ENCODE results near the gene ERC2.

Gene ERC2

DNA sequence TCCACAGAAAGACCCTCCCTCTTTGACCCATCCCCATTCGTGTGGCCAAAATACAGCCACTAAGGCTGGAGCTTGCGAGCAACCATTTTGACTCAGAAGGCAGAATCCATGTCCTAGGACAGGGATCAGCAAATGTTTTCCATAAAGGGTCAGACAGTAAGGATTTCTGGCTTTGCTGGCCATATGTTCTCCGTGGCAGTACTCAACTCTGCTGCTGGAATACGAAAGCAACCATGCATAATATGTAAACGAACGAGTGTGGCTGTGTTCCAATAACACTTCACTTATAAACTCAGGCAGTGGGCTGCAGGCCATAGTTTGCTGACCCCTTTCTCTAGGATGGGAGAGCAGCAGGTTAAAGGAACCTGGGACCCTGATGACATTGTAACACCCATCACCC is 903.5 kb downstream of the ERC2 start:
- no peak for DNase-seq

DNA sequence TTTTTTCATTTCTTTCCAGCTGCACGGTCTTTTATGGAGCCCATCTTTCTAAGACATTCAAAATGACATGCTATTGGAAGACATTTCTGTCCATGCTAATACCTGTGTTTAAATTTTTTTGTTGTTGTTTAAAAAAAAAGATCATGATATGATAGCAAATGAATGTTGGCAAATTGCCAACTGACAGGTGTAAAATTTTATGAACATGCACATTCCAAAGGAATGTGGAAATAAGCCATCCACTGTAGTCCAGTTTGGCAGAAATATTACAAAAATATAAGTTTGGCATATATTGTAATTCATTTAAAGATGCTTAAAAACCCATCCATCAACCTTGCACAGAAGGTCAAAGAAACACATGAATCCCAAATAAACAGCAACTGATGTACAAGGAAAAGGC is 905.6 kb downstream of the ERC2 start:
- DNase-seq = no peak

GRCh38 chr3:55559500-55560423 is 908.5 kb downstream of the ERC2 start:
- DNase-seq = no peak

- DNase-seq = no peak
Observed at GRCh38 chr3:55558316-55558715, 910.0 kb downstream of the ERC2 start.

DNA sequence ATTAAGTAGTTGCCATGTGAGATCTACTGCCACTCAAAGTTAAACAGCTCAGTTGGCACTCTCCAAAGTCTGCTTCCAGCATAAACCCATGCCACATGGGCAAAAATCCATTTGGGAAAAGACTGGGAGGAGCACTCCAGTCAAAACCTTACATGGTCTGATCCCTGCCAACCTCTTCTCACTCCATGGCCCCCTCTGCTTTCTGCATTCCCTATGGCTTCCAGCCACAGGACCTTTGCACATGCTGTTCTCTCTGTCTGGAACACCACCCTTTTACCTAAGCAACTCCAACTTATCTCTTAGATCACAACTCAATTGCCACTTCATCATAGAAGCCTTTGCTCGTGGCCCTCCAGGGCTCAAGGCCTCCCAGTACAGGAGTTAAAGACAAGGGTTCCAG is 910.7 kb downstream of the ERC2 start:
- DNase-seq = no peak

GRCh38 chr3:55556619-55557537 is 911.4 kb downstream of the ERC2 start:
- DNase-seq = no peak

DNA sequence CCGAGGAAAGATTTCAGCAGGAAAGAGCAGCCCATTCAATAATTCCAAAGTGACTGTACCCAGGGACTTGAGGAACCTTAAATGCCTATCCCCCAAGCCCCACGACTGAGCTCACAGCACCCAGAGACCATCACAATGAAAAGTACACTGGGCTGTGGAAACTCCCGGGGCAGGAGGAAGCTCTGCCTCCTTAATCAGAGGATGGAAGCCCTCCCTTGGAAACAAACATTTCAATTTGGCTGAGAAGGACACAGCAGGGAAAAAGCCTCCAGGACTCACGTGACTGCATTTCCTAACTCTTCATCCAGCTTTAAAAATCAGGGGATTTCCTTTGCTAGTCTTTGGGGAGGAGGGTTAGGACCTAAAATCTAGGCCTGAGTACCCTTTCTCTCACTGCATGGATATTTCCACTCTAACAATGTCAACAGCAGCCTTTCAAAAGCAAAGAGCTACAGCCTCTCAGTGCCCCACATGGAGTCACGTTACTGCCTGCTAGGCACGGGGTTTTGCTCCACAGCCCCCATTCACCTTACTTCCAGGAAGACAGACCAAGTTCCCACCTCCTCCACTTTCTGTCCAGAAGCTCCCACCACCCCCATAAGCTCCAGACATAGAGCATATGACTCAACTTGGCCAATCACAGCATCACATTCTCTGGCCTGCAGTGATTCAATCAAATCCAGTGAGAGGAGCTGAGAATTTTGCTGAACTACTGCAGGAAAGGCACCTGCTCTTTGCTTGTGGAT is 912.2 kb downstream of the ERC2 start:
- no peak for DNase-seq

DNA sequence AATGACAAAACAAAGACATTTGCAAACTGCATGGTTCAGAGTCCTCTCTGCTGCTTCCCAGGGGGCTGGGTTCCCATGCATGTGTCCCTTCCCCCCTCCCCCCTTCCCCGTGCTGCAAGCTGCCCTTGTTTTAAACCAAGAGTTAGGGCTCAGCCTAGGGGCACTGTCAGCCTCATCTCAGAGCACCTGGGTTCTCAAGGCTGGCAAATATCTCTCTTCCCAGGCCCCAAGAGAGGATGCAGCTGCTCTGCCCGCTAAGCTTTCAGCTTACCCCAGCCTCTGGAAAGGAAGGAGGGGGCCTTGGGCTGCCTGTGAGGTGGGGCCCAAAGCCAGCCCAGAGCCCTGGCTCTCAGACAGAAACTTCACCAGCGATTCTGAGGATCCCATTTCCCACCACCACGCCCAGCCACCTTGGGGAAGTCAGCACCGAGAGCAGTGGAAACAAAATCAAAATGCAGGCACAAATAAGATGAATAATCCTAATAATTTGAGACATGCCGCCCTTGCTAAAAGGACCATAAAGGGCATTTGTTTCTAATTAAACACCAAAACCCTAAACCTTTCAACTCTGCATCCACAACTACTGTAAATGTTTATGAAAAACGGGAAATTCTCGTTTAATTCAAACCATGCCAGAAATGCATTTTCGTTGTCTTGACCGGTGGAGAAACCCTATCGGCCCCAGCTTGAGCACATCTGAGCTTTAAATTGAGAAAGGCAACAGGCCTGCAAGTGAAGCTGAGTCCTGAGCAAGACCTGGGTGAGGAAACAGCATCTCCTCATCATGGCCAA is 913.4 kb downstream of the ERC2 start:
- no peak for DNase-seq

DNA sequence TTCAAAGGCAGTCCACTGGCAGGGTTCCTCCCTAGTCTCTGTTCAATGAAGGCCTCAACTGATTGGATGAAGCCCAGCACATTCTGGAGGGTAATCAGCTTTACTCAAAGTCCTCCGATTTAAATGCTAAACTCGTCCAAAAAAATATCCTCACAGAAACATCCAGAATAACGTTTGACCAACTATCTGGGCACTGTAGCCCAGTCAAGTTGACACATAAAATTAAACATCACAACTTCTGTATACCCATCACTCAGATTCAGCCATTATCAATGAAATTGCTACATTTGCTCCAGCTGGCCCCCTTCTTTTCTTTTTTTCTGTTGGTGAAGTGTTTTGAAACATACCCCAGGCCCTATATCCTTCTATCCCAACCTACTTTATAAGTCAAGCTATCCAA is 916.6 kb downstream of the ERC2 start:
- DNase-seq = no peak

DNA sequence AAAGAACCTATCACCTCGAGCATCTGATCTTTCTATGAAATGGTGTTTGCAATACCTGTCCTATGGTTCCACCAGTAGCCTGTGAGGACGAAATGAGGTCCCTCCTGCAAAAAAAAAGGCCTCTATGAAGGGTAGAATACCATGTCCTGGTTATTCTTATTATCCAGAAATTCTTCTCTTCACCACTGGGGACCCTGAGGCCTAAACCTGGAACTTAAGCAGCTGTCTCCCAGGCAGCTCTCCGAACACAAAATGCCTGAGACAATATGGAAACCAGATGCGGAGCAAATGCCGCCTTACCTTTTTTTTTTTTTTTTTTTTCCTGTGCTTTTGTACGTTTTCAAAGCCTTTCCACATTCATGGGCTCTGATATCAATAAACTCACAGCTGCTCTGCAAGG is 919.1 kb downstream of the ERC2 start:
- no peak for DNase-seq

DNA sequence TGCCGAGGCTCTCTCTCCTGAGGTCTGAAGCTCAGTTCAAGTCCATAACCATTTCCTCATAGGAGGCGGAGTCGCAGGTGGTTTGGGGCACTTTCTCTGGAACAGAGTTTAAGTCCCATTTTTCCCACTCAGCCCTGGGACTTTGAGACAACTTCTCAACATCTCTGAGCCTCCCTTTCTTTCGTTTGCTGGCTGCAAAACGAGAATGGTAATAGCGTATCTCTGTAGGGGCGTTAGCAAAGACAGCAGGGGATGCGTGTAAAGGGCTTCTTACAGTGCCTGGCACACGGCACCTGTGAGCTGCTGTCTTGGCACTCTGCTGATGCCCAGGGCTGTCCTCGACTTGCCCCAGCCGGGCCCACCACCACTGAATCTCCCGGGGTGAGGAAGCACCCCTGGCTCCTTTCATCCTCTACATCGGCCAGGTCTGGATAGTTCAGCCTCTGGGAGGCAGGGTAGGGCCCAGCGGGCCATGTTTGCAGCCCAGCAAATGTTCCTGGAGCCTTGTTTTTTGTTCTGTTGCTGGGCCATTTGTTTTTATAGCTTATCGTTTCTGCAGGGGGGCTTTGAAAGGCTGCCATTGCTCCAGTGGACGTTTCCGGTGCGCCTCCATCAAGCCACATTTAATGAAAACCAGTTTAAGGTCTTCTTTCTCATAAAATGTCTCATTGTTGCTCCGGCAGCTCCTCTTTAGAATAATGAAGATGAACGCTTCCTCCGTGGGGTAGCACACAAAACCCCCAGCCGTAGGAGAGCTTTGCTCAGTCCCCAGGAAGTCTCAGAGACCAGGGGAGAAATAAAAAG is 921.2 kb downstream of the ERC2 start:
- DNase-seq = no peak

DNA sequence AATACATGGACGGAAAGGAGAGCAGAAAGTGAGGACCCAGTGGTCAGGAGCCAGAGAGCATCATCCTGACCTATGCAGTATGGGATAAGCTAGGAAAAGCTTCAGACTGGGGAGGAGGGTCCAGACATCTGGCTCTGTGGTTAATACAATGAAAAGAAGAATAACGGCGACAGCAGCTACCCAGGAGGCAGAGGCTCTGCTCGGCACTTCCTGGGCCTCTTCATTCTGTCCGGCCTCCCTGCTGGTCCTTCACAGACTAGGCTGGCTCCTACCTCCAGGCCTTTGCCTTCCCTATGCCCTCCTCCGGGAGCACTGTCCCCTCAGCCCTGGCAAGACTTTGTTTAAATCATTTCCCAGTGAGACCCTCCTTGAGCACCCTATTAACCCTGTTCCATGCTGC is 922.3 kb downstream of the ERC2 start:
- no peak for DNase-seq

- DNase-seq = no peak
Observed at GRCh38 chr3:55544219-55544618, 924.0 kb downstream of the ERC2 start.

DNA sequence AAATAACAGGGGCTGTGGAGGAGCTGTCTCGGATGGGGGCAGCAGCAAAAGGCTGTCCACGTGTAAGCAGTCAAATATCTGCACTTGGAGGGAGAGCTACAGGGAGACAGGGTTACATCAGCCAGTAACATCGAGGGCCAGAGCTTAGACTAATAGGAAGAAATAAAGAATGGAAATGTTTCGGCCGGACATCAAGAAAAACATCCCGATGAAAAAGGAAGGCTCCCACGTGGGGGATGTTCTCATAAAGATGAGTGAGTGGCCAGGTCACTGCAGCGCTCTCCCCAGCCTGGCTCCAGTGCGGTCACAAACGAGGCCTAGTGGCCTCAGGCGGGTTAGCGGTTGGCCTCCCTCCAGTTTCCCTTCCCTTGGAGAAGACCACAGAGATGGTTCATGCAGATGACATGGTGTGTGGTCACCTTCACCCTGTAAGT is 925.1 kb downstream of the ERC2 start:
- no peak for DNase-seq

DNA sequence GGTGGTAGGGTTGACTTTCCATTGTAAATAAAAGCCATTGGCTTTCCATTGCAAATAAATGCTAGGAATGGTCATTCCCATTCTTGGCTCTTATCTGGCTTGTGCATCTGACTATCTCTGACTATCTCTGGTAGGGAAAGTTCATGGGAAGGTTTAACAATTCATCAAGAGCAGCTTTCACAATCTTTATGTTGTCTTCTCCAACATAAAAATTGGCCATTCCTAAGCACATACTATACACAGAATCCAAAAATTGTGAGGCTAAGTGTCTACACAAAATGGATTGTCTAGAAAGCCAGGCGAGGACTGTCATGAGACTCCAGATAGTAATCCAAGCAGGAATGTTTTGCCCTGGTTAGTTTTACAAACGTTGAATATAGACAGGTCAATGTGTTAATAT is 926.8 kb downstream of the ERC2 start:
- no peak for DNase-seq

GRCh38 chr3:55541016-55541415 is 927.3 kb downstream of the ERC2 start:
- DNase-seq = no peak

DNA sequence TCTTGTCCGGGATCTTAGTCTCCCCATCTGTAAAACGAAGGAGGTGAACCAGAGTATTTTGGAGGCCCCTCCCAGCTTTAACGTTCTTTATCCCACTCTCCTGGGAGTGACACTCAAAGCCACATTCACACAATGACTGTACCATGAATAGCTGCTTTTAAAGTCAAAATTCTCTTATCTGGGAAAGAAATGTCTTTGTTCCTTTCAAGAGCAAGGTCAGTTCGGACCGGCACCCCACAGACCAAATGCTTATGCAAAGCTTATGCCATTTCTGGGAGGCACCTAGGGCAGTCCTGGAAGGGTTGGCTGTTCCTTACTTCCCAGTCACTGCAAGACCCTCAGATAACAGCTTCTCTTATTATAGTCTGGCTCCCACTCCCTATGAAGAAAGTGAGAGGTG is 927.7 kb downstream of the ERC2 start:
- no peak for DNase-seq

GRCh38 chr3:55538158-55538557 is 930.1 kb downstream of the ERC2 start:
- DNase-seq = no peak

DNA sequence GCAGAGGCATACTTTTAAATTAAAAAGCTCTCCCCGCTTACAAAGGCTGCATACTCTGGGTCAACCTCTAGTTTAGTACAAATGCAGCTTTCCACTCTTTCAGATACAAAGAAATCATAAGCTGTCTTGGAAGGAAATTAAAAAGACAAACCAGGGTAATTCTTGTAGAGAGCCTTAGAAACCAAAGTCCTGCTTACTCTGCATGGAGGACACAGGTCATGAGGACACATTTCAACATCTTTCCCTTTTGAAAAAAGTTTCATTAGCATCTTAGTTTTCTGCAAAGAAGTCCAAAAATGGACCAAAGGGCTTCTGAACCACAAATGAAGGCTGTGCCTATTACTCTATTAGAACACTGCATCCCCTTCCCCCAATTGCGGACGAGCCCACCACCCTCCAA is 930.7 kb downstream of the ERC2 start:
- DNase-seq = no peak

DNA sequence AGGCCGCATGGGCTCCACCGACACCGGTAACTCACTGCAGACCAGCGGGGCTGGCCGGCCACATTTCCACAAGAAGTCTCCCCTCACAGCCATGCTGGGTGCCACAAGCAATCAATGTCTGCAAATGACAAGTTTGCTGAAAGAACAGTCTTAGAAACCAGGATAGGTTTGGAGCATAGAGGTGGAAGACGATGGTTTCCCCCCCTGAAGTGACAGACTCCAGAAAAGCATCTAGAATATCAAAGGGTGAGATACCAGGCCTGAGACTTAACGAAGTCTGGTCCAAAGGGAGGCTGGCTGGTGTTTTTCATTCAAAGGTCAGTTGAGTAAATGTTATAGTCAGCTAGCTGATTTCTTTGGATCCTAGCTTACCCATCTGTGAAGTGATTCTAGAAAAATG is 931.1 kb downstream of the ERC2 start:
- DNase-seq = no peak

DNA sequence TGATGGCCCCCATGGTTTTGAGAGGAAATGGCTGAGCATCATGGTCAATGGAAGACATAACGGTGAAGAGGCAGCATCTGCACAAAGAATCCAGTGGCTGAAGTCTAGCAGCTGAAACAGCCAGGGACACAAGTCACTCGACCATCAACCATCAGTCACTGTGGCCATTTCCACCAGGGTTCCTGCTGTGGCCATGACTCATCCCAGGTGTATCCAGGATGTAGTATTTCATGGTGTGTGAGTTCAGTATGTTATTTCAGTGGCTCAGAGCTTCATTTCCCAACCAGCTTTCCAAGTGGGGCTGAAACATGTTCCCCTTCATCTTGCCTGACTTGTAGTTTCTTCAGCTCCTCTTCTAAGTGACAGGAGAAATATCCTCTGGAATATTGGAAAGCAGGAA is 933.4 kb downstream of the ERC2 start:
- DNase-seq = no peak

Measured in activated naive CD4-positive, alpha-beta T cell treated with anti-CD3 and anti-CD28 coated beads, Interleukin-2, amount 50 U/mL, for 16 hours (primary cell).